HG02759 (cell line): ENCODE results near the gene IL1A.
A peak's percentile ranks its signal among the peaks of the same experiment; 100 is the strongest.

ENCODE experiments used
- ATAC-seq: cut with Tn5 transposase; IDR thresholded peaks from one replicate; pipeline ENCODE4 v1.9.1; 2021; ENCODE audit warnings: mild to moderate bottlenecking, moderate library complexity; ENCODE audit not compliant: unreplicated experiment

IL1A gene

GRCh38 chr2:112728029-112728362, 56.3 kb downstream of the IL1A start:
- no peak for ATAC-seq

DNA sequence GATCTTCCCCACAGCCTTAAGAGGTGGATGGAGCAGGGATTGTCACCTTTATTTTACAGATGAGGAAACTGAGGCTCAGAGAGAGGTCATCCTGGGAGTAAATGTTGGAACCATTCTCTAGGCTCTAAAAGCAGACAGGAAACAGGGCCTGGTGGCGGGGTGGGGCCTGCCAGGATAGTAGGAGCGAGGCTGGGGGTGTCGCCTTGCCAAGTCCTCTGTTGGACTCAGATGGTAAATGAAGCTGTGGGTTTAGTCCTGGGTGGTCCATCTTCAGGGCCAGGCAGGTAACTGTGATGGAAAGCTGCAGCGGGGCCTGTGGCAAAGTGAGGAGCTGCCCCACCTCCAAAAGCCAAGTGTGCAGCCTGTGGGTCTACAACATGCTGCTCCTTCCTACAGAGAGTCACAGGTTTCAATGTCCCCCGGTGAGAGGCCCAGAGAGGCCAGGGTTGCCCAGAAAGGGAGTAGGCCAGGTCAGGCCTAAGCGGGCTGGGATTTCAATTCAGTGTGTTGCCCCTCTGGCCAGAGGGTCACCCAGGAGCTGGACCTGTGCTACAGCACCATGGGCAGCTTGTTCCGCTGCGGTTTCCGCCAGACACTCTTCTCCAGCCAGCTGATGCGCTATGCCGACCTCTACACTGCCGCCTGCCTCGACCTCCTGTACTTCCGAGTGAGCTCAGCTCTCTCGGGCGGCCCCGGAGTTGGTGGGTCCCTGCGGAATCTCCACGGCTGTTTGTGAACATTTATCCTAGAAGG, 56.8 kb downstream of the IL1A start:
- no peak for ATAC-seq

- ATAC-seq, result peak; percentile 78
Measured at GRCh38 chr2:112726487-112727190, 57.7 kb downstream of the IL1A start.

GRCh38 chr2:112725545-112726457, 58.5 kb downstream of the IL1A start:
- peak; percentile 60 for ATAC-seq

- no peak for ATAC-seq
Measured at GRCh38 chr2:112724591-112725525, 59.4 kb downstream of the IL1A start.

DNA sequence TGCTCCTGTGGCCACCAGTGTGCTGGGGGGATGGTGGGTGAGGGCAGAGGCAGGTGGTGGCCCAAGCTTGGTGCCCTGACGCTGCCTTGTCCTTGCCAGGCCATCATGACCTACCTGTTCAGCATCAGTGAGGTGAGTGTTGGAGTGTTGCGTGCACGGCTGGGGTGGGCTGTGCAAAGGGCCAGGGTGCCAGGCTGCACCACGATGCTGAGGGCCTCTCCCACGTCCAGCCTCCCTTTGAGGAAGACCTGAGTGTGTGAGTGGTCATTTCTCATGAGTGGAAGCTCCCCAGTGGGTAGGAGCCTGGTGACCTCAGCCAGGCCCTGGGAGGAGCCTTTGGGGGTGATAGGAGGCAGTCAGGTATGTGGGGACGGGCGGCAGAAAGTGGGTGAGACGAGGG, 60.3 kb downstream of the IL1A start:
- ATAC-seq, result no peak
